Measurements from ENCODE around the gene FSTL5. TPM values are rescaled to one million over a fixed set of nuclear protein-coding genes. Genes with fewer than 3 reads are reported as not detected.

FSTL5 gene
- total RNA-seq, 1 experiment from 2014 or later, result 0.55 TPM

- no peak overlapping the region for H3K4me3 Mint-ChIP-seq
- ChIA-PET POLR2A (no interaction called here), CTCF (no interaction called here)
- TF ChIP-seq MAX (CRISPR knock-in tag; IDR thresholded peaks at IDR 0.05) (no peak), FOXP4 (CRISPR knock-in tag; IDR thresholded peaks at IDR 0.05) (no peak), E2F4 (CRISPR knock-in tag; IDR thresholded peaks at IDR 0.05; ENCODE audit: borderline replicate concordance, low read depth) (no peak), ZNF219 (CRISPR knock-in tag; IDR thresholded peaks at IDR 0.05; ENCODE audit: borderline replicate concordance) (no peak), E2F1 (CRISPR knock-in tag; IDR thresholded peaks at IDR 0.05) (no peak), ESRRA (CRISPR knock-in tag; IDR thresholded peaks at IDR 0.05; ENCODE audit: borderline replicate concordance) (no peak), MLX (CRISPR knock-in tag; IDR thresholded peaks at IDR 0.05) (no peak), NR1H2 (CRISPR knock-in tag; IDR thresholded peaks at IDR 0.05) (no peak), JUN (CRISPR knock-in tag; IDR thresholded peaks at IDR 0.05) (no peak), ZNF532 (CRISPR knock-in tag; IDR thresholded peaks at IDR 0.05; ENCODE audit: borderline replicate concordance) (no peak), TEAD4 (CRISPR knock-in tag; IDR thresholded peaks at IDR 0.05) (no peak), FOXP1 (CRISPR knock-in tag; IDR thresholded peaks at IDR 0.05; ENCODE audit: borderline replicate concordance) (no peak), GABPB1 (CRISPR knock-in tag; IDR thresholded peaks at IDR 0.05) (no peak), ZNF281 (CRISPR knock-in tag; IDR thresholded peaks at IDR 0.05) (no peak), TP53 (CRISPR knock-in tag; IDR thresholded peaks at IDR 0.05) (no peak)
- DNase-seq (ENCODE audit: low spot score), result no peak
- no peaks in the 10 kb centered on the region for H3K27me3 Mint-ChIP-seq (ENCODE audit: low read depth)
- peaks cover 12% of the 10 kb centered on the region for H3K4me1 Mint-ChIP-seq
- no peak for ATAC-seq
- H3K27ac Mint-ChIP-seq, result no peak overlapping the region
- no peaks in the 10 kb centered on the region for H3K36me3 Mint-ChIP-seq
- H3K9me3 Mint-ChIP-seq, result no peaks in the 10 kb centered on the region
These were observed 396.7 kb downstream of the FSTL5 start for GRCh38 chr4:161767116-161767515.
